Stimulated activated CD8-positive, alpha-beta memory T cell treated with anti-CD3 and anti-CD28 coated beads, Interleukin-7, amount 100 ng/mL, for 4 hours (primary cell): ENCODE data around the gene AGBL1.
A peak's percentile ranks its signal among the peaks of the same experiment; 100 is the strongest.

Source experiments
- DNase-seq, 2 donors: peaks; one replicate each; pipeline ENCODE4 v3.0.0-alpha.2; 2020; ENCODE audit warnings: low read depth in 2 of 2

The AGBL1 gene

GRCh38 chr15:86591158-86591557 lies 511.5 kb downstream of the AGBL1 start:
- DNase-seq, result no peak

GRCh38 chr15:86591994-86592735 lies 512.5 kb downstream of the AGBL1 start:
- DNase-seq, result no peak

GRCh38 chr15:86595741-86596140 lies 516.1 kb downstream of the AGBL1 start:
- DNase-seq, result no peak

GRCh38 chr15:86603466-86603865 lies 523.8 kb downstream of the AGBL1 start:
- DNase-seq, result no peak

GRCh38 chr15:86608461-86609205 lies 529.0 kb downstream of the AGBL1 start:
- no peak for DNase-seq

- no peak for DNase-seq
Observed at GRCh38 chr15:86609275-86609674, 529.6 kb downstream of the AGBL1 start.

GRCh38 chr15:86610038-86610437 lies 530.4 kb downstream of the AGBL1 start:
- no peak for DNase-seq

- peak in 1 of 2 donors; percentile 8 for DNase-seq
Observed at GRCh38 chr15:86611417-86612040, 531.9 kb downstream of the AGBL1 start.

GRCh38 chr15:86615411-86615810 lies 535.7 kb downstream of the AGBL1 start:
- DNase-seq, result no peak

GRCh38 chr15:86615816-86616215 lies 536.1 kb downstream of the AGBL1 start:
- DNase-seq, result no peak

GRCh38 chr15:86616771-86617170 lies 537.1 kb downstream of the AGBL1 start:
- no peak for DNase-seq

GRCh38 chr15:86620157-86620556 lies 540.5 kb downstream of the AGBL1 start:
- DNase-seq, result no peak

GRCh38 chr15:86620641-86621349 lies 541.1 kb downstream of the AGBL1 start:
- no peak for DNase-seq

GRCh38 chr15:86623236-86623635 lies 543.6 kb downstream of the AGBL1 start:
- DNase-seq, result no peak

- peak; percentile 68 to 76 for DNase-seq
Observed at GRCh38 chr15:86624261-86625036, 544.8 kb downstream of the AGBL1 start.

GRCh38 chr15:86629409-86630356 lies 550.0 kb downstream of the AGBL1 start:
- no peak for DNase-seq

- no peak for DNase-seq
Observed at GRCh38 chr15:86630946-86631345, 551.3 kb downstream of the AGBL1 start.

GRCh38 chr15:86634146-86634545 lies 554.5 kb downstream of the AGBL1 start:
- DNase-seq, result no peak

GRCh38 chr15:86634992-86635638 lies 555.4 kb downstream of the AGBL1 start:
- DNase-seq, result no peak

GRCh38 chr15:86644339-86644738 lies 564.7 kb downstream of the AGBL1 start:
- no peak for DNase-seq
